ENCODE results near the gene TMPRSS7.
A peak's percentile ranks its signal among the peaks of the same experiment; 100 is the strongest.

GRCh38 chr3:112086076-112086854, 51.7 kb downstream of the TMPRSS7 start, which contains the start of gene C3orf52:
- peak in 2 of 6 experiments; percentile 13 to 25 for TF ChIP-seq CTCF (IDR thresholded peaks at IDR 0.05)
- TF ChIP-seq POLR2A (IDR thresholded peaks at IDR 0.05), result peak in 1 of 4 donors; percentile 57
